HEK293 (cell line): ENCODE results near the gene SERPINB8.
A peak's percentile ranks its signal among the peaks of the same experiment; 100 is the strongest.

Experiments used
- CTCF ChIA-PET: fragments of 350-600 bp; formaldehyde crosslinking; extraction: SDS; loops from one replicate; lab custom pipeline; 2021; ENCODE audit warnings: antibody characterized with exemption; lab: Yijun Ruan, JAX
- POLR2A ChIA-PET: fragments of 300-600 bp; formaldehyde crosslinking; extraction: SDS; loops from one replicate; lab custom pipeline; 2020; ENCODE audit warnings: antibody characterized with exemption, inconsistent platforms; lab: Yijun Ruan, JAX
- H3K27ac ChIP-seq: fragments of 200-500 bp; sonication (Bioruptor generic); 2 replicates; pipeline ENCODE4 v1.5.1; 2014; ENCODE audit warnings: low read depth, low read length, control low read depth, inconsistent platforms; ENCODE audit errors: extremely low read depth
- H3K36me3 ChIP-seq, 2 experiments: fragments of 200-500 bp in 1 of 2; sonication (Bioruptor generic) in 1 of 2; 1 replicate in 1 of 2; 2 replicates in 1 of 2; pipeline ENCODE4 v1.5.1; 2014 to 2017; ENCODE audit warnings: inconsistent platforms in 2 of 2, low read length in 2 of 2; ENCODE audit not compliant: control insufficient read depth in 2 of 2, insufficient read depth in 1 of 2
- H3K4me1 ChIP-seq: fragments of 200-500 bp; sonication (Bioruptor generic); 2 replicates; pipeline ENCODE4 v1.5.1; 2014; ENCODE audit warnings: mild to moderate bottlenecking, low read length, inconsistent platforms; ENCODE audit not compliant: control insufficient read depth, insufficient read depth
- H3K4me3 ChIP-seq: 2 replicates; pipeline ENCODE4 v1.5.1; 2011; ENCODE audit warnings: low read depth, mild to moderate bottlenecking, control low read depth, low read length, moderate library complexity
- H3K9me3 ChIP-seq: fragments of 200-500 bp; sonication (Bioruptor generic); 2 replicates; pipeline ENCODE4 v1.5.1; 2014; ENCODE audit warnings: low read depth, low read length, inconsistent platforms; ENCODE audit not compliant: control insufficient read depth, insufficient read depth
- AEBP2 ChIP-seq: fragments of 450-650 bp; formaldehyde crosslinking; IDR thresholded peaks from 2 replicates; pipeline ENCODE4 v1.5.1; 2016; ENCODE audit warnings: missing biosample characterization, missing genetic modification characterization, borderline replicate concordance
- CTCF ChIP-seq: fragments of 450-650 bp; formaldehyde crosslinking; IDR thresholded peaks from 2 replicates; pipeline ENCODE4 v1.5.1; 2016; ENCODE audit warnings: missing biosample characterization, missing genetic modification characterization
- IKZF3 ChIP-seq: fragments of 450-650 bp; IDR thresholded peaks from 2 replicates; pipeline ENCODE4 v1.5.0; 2018; ENCODE audit warnings: missing biosample characterization, mild to moderate bottlenecking, missing genetic modification characterization, moderate library complexity
- SCRT2 ChIP-seq: fragments of 450-650 bp; formaldehyde crosslinking; IDR thresholded peaks from 2 replicates; pipeline ENCODE4 v1.5.1; 2016; ENCODE audit warnings: missing biosample characterization, missing genetic modification characterization
- SETDB1 ChIP-seq: IDR thresholded peaks from one replicate; pipeline ENCODE4 v1.6.1; 2017; ENCODE audit warnings: mild to moderate bottlenecking, low read length, moderate library complexity, mixed read lengths; ENCODE audit not compliant: insufficient read length
- ZBTB10 ChIP-seq: fragments of 450-650 bp; formaldehyde crosslinking; IDR thresholded peaks from 2 replicates; pipeline ENCODE4 v1.5.1; 2016; ENCODE audit warnings: missing biosample characterization, missing genetic modification characterization
- ZNF112 ChIP-seq: fragments of 450-650 bp; formaldehyde crosslinking; IDR thresholded peaks from 2 replicates; pipeline ENCODE4 v1.5.0; 2017; ENCODE audit warnings: missing biosample characterization, missing genetic modification characterization
- ZNF138 ChIP-seq: fragments of 450-650 bp; formaldehyde crosslinking; IDR thresholded peaks from 2 replicates; pipeline ENCODE4 v1.5.1; 2016; ENCODE audit warnings: missing biosample characterization, missing genetic modification characterization, borderline replicate concordance
- ZNF280D ChIP-seq: fragments of 450-650 bp; formaldehyde crosslinking; IDR thresholded peaks from 2 replicates; pipeline ENCODE4 v1.5.1; 2016; ENCODE audit warnings: missing biosample characterization, missing genetic modification characterization
- ZNF366 ChIP-seq: fragments of 450-650 bp; formaldehyde crosslinking; conservative IDR thresholded peaks from 2 replicates; pipeline ENCODE4 v1.5.1; 2016; ENCODE audit warnings: missing biosample characterization, missing genetic modification characterization
- ZNF416 ChIP-seq: fragments of 450-650 bp; formaldehyde crosslinking; IDR thresholded peaks from 2 replicates; pipeline ENCODE4 v1.5.1; 2016; ENCODE audit warnings: missing biosample characterization, missing genetic modification characterization
- ZNF585B ChIP-seq: fragments of 450-650 bp; formaldehyde crosslinking; IDR thresholded peaks from 2 replicates; pipeline ENCODE4 v1.5.1; 2016; ENCODE audit warnings: missing biosample characterization, missing genetic modification characterization
- ZNF596 ChIP-seq: fragments of 450-650 bp; IDR thresholded peaks from 2 replicates; pipeline ENCODE4 v1.5.0; 2018; ENCODE audit warnings: missing biosample characterization, mild to moderate bottlenecking, missing genetic modification characterization, moderate library complexity
- ZNF654 ChIP-seq: fragments of 450-650 bp; formaldehyde crosslinking; IDR thresholded peaks from 2 replicates; pipeline ENCODE4 v1.5.1; 2016; ENCODE audit warnings: low read depth, missing biosample characterization, missing genetic modification characterization
- ZNF670 ChIP-seq: fragments of 450-650 bp; formaldehyde crosslinking; IDR thresholded peaks from 2 replicates; pipeline ENCODE4 v1.5.1; 2016; ENCODE audit warnings: missing biosample characterization, missing genetic modification characterization, low read depth
- ZNF692 ChIP-seq: fragments of 450-650 bp; formaldehyde crosslinking; IDR thresholded peaks from 2 replicates; pipeline ENCODE4 v1.5.1; 2016; ENCODE audit warnings: missing biosample characterization, missing genetic modification characterization
- ZNF777 ChIP-seq: fragments of 450-650 bp; formaldehyde crosslinking; IDR thresholded peaks from 2 replicates; pipeline ENCODE4 v1.5.1; 2017; ENCODE audit warnings: missing biosample characterization, missing genetic modification characterization, borderline replicate concordance
- ZSCAN30 ChIP-seq: fragments of 450-650 bp; IDR thresholded peaks from 2 replicates; pipeline ENCODE4 v1.5.1; 2018; ENCODE audit warnings: missing biosample characterization, mild to moderate bottlenecking, missing genetic modification characterization, moderate library complexity

SERPINB8 gene

GRCh38 chr18:63975628-63976027 is 5.7 kb downstream of the SERPINB8 start:
- no peak overlapping the region for H3K4me3 ChIP-seq
- ChIA-PET POLR2A (no interaction called here), CTCF (interaction anchor here (0.5 to 4.0 kb wide), 14 partner anchors 9 to 1902 kb away, joined by 3 to 42 read pairs (median 5); no protein-coding TSS in a partner anchor)
- H3K36me3 ChIP-seq = no peaks in the 10 kb centered on the region
- no peak for TF ChIP-seq ZNF585B (tag by site-specific recombination)
- H3K4me1 ChIP-seq = peaks cover 4% of the 10 kb centered on the region; the same call in 1 of the 2 replicates
- H3K27ac ChIP-seq = no peak overlapping the region
- no peaks in the 10 kb centered on the region for H3K9me3 ChIP-seq

- Histone ChIP-seq H3K9me3 (no peaks in the 10 kb centered on the region), H3K4me3 (no peak overlapping the region), H3K4me1 (no peaks in the 10 kb centered on the region), H3K27ac (no peak overlapping the region), H3K36me3 (peaks cover 0 to 8% of the 10 kb centered on the region in 2 experiments; a peak in 1 of 3 replicates)
- no peak for TF ChIP-seq ZNF692 (tag by site-specific recombination)
- no peak for TF ChIP-seq ZNF112 (tag by site-specific recombination)
- no peak for TF ChIP-seq ZSCAN30
- no peak for TF ChIP-seq ZNF585B (tag by site-specific recombination)
- TF ChIP-seq ZBTB10 (tag by site-specific recombination) = no peak
- TF ChIP-seq ZNF366 = no peak
- no peak for TF ChIP-seq ZNF280D (tag by site-specific recombination)
- no peak for TF ChIP-seq ZNF670 (tag by site-specific recombination)
- no peak for TF ChIP-seq SCRT2 (tag by site-specific recombination)
- TF ChIP-seq ZNF416 (tag by site-specific recombination) = no peak
- no peak for TF ChIP-seq SETDB1
- TF ChIP-seq ZNF777 (tag by site-specific recombination) = no peak
- ChIA-PET POLR2A (no interaction called here), CTCF (interaction anchor here (1.2 to 4.0 kb wide), 3 partner anchors 17 to 466 kb away, joined by 3 to 19 read pairs (median 18); no protein-coding TSS in a partner anchor)
Measured at GRCh38 chr18:63977040-63977439, 7.2 kb downstream of the SERPINB8 start.

- Histone ChIP-seq H3K36me3 (peaks cover 0 to 8% of the 10 kb centered on the region in 2 experiments; a peak in 1 of 3 replicates), H3K4me3 (no peak overlapping the region), H3K27ac (no peak overlapping the region), H3K9me3 (no peaks in the 10 kb centered on the region), H3K4me1 (no peaks in the 10 kb centered on the region)
- ChIA-PET POLR2A (interaction anchor here (0.6 kb wide), 1 partner anchor 9 kb away, joined by 3 read pairs; no protein-coding TSS in a partner anchor), CTCF (interaction anchor here (0.6 to 1.5 kb wide), 10 partner anchors 12 to 1327 kb away, joined by 3 to 13 read pairs (median 4); no protein-coding TSS in a partner anchor)
- no peak for TF ChIP-seq ZNF138
- peak; percentile 52; the same call in 1 of the 2 replicates for TF ChIP-seq CTCF (tag by site-specific recombination)
- peak; percentile 71 for TF ChIP-seq ZNF654 (tag by site-specific recombination)
- TF ChIP-seq AEBP2 = no peak
- TF ChIP-seq IKZF3 (tag by site-specific recombination) = no peak
- TF ChIP-seq ZNF596 (tag by site-specific recombination) = no peak
Measured at GRCh38 chr18:63979409-63979920, 9.6 kb downstream of the SERPINB8 start.
